ENCODE data around the gene IL25. TPM values are rescaled to one million over a fixed set of nuclear protein-coding genes. Genes with fewer than 3 reads are reported as not detected.

Gene IL25
- total and polyA plus RNA-seq, 10 of the 15 experiments (the other 5 are each of a cell fraction or from before 2014, with no cell fraction given): not detected

- TF ChIP-seq KAT2A (conservative IDR thresholded peaks at IDR 0.05; ENCODE audit: control insufficient read depth, low read depth, low read length): no peak
- no peak for TF ChIP-seq DPF2 (IDR thresholded peaks at IDR 0.05)
Observed at GRCh38 chr14:23346693-23347405, 25.8 kb upstream of the IL25 start (continued).

- 74% methylated on average over 19 of the region's 19 CpGs for WGBS (ENCODE audit: insufficient coverage, insufficient replicate concordance, low lambda C conversion rate, missing lambda C conversion rate)
Observed at GRCh38 chr14:23347406-23348296, 25.0 kb upstream of the IL25 start.

More at GRCh38 chr14:23347406-23348296, 25.0 kb upstream of the IL25 start:
- BruUV-seq (replicated peaks): no TSS peak
- no peaks in the 10 kb centered on the region for H4K20me1 ChIP-seq (ENCODE audit: control insufficient read depth, insufficient read depth)
- no peak overlapping the region for H3K9ac ChIP-seq (ENCODE audit: control insufficient read depth, insufficient read depth, low read length)
- DNase-seq (ENCODE audit: low read depth, low spot score): no peak
- ATAC-seq: no peak
- no peaks in the 10 kb centered on the region for H3K4me1 ChIP-seq (ENCODE audit: control insufficient read depth, insufficient read depth, low read length)
- ChIA-PET SMC1A (ENCODE audit: uncharacterized antibody, unreplicated experiment) (no interaction called here), CTCF (no interaction called here), RAD21 (ENCODE audit: unreplicated experiment) (no interaction called here), POLR2A (no interaction called here)
- H3K4me2 ChIP-seq (ENCODE audit: control insufficient read depth, insufficient read depth): no peak overlapping the region
- intact Hi-C loops (cut with micrococcal nuclease; ENCODE audit: unreplicated experiment) (no loop called here), in situ Hi-C loops (cut with MboI) (no loop called here)
- H3K27ac ChIP-seq (ENCODE audit: control insufficient read depth, insufficient read depth): no peak overlapping the region
- H3K4me3 ChIP-seq: no peak overlapping the region
- H2AFZ ChIP-seq (ENCODE audit: control insufficient read depth, low read depth, low read length): no peak overlapping the region
- peaks cover 4 to 9% of the 10 kb centered on the region in 2 experiments for H3K27me3 ChIP-seq (replicated peaks in 1 of 2; ENCODE audit: control insufficient read depth in 2 of 2, insufficient read depth in 2 of 2, low read length in 1 of 2)
- no peaks in the 10 kb centered on the region for H3K36me3 ChIP-seq (ENCODE audit: control insufficient read depth in 2 of 2, insufficient read depth in 2 of 2, low read length in 1 of 2)
- TF ChIP-seq IRF3 (IDR thresholded peaks at IDR 0.05): no peak
- TF ChIP-seq BCL3 (IDR thresholded peaks at IDR 0.05; ENCODE audit: borderline replicate concordance, insufficient read depth, low read depth, low read length, poor library complexity, severe bottlenecking): no peak
- no peak for TF ChIP-seq SP1 (IDR thresholded peaks at IDR 0.05; ENCODE audit: low read depth, low read length)
- no peak for TF ChIP-seq ETV6 (conservative IDR thresholded peaks at IDR 0.05 in 1 of 2, IDR thresholded peaks at IDR 0.05 in 1 of 2; ENCODE audit: borderline replicate concordance in 1 of 2, low read depth in 1 of 2)
- TF ChIP-seq TAF1 (IDR thresholded peaks at IDR 0.05; ENCODE audit: borderline replicate concordance, low read depth, low read length): no peak
- no peaks in the 10 kb centered on the region for H3K9me3 ChIP-seq (replicated peaks; ENCODE audit: control insufficient read depth, insufficient read depth, low read length)
- H3K79me2 ChIP-seq (ENCODE audit: control insufficient read depth, insufficient read depth, low read length): no peaks in the 10 kb centered on the region
- no peak for FAIRE-seq

All from GM12878 (cell line).